Measurements from ENCODE around the gene BTNL8.

Gene BTNL8

GRCh38 chr5:180970336-180970735 is 71.4 kb downstream of the BTNL8 start:
- no peak for DNase-seq

GRCh38 chr5:180970875-180971274 is 71.9 kb downstream of the BTNL8 start:
- no peak for DNase-seq

- no peak for DNase-seq
These were observed 75.8 kb downstream of the BTNL8 start for GRCh38 chr5:180974612-180975315.

- no peak for DNase-seq
These were observed 76.4 kb downstream of the BTNL8 start for GRCh38 chr5:180975338-180975737.

- DNase-seq = no peak
These were observed 77.6 kb downstream of the BTNL8 start for GRCh38 chr5:180976518-180976917.

GRCh38 chr5:180977852-180978251 is 78.9 kb downstream of the BTNL8 start:
- DNase-seq = no peak

GRCh38 chr5:180982008-180982741 is 83.2 kb downstream of the BTNL8 start:
- DNase-seq = no peak

GRCh38 chr5:180988016-180988415 is 89.1 kb downstream of the BTNL8 start:
- DNase-seq = no peak

- no peak for DNase-seq
These were observed 89.6 kb downstream of the BTNL8 start, which contains the start of gene BTNL3 for GRCh38 chr5:180988592-180988991. TSS of gene BTNL3 (plus strand) at chr5:180988846. CDS start at chr5:180989029, 183 bp downstream.

- DNase-seq = no peak
These were observed 91.3 kb downstream of the BTNL8 start for GRCh38 chr5:180990086-180990881.

GRCh38 chr5:180990882-180991242 is 91.9 kb downstream of the BTNL8 start:
- DNase-seq = no peak
